Panc1 (cell line): Measurements from ENCODE around the gene EYA3. TPM values are rescaled to one million over a fixed set of nuclear protein-coding genes. Genes with fewer than 3 reads are reported as not detected.

ENCODE experiments used
- ATAC-seq: fragments of 200-7000 bp; cut with Tn5 transposase; 2 replicates; pipeline ENCODE4 v1.9.1; 2020; ENCODE audit warnings: mild to moderate bottlenecking, moderate library complexity
- BruUV-seq: library from RNA; stranded (reverse); fragments of 400-500 nt; replicated peaks from 2 replicates; lab custom pipeline; 2021; lab: Mats Ljungman, UMichigan
- CTCF ChIA-PET: fragments of 300-600 bp; sonication (Branson Sonifier 250); formaldehyde crosslinking; loops from one replicate; lab custom pipeline; 2022; ENCODE audit warnings: antibody characterized with exemption; lab: Charles Lee
- POLR2A ChIA-PET: fragments of 300-600 bp; sonication (Branson Sonifier 250); formaldehyde crosslinking; loops from one replicate; lab custom pipeline; 2022; ENCODE audit warnings: antibody characterized with exemption; lab: Charles Lee
- DNase-seq: peaks from one replicate; pipeline ENCODE4 v3.0.0-alpha.2; 2010; ENCODE audit warnings: low read depth, low spot score
- H3K27ac ChIP-seq: 2 replicates; pipeline ENCODE4 v1.5.1; 2011; ENCODE audit warnings: mild to moderate bottlenecking, low read length, inconsistent platforms
- H3K27me3 ChIP-seq: fragments of 200-500 bp; sonication (Bioruptor generic); 2 replicates; pipeline ENCODE4 v1.6.0; 2014; ENCODE audit warnings: low read length, inconsistent platforms; ENCODE audit not compliant: control insufficient read depth, insufficient read depth
- H3K36me3 ChIP-seq: fragments of 200-500 bp; sonication (Bioruptor generic); 2 replicates; pipeline ENCODE4 v1.5.1; 2014; ENCODE audit warnings: inconsistent platforms, mild to moderate bottlenecking, low read length, moderate library complexity; ENCODE audit not compliant: control insufficient read depth, insufficient read depth
- H3K4me1 ChIP-seq: 2 replicates; pipeline ENCODE4 v1.5.1; 2011; ENCODE audit warnings: inconsistent platforms, mild to moderate bottlenecking, low read length, moderate library complexity; ENCODE audit not compliant: control insufficient read depth, insufficient read depth
- H3K4me3 ChIP-seq, 2 experiments: 2 replicates each; pipeline ENCODE4 v1.5.1; 2011 to 2012; ENCODE audit warnings: low read depth in 2 of 2, low read length in 2 of 2, mild to moderate bottlenecking in 2 of 2, inconsistent platforms in 1 of 2, moderate library complexity in 1 of 2
- H3K9me3 ChIP-seq: fragments of 200-500 bp; sonication (Bioruptor generic); 2 replicates; pipeline ENCODE4 v1.5.1; 2014; ENCODE audit warnings: low read depth, mild to moderate bottlenecking, inconsistent platforms, low read length, moderate library complexity; ENCODE audit not compliant: control insufficient read depth, insufficient read depth
- CTCF ChIP-seq: fragments of 450-650 bp; IDR thresholded peaks from 2 replicates; pipeline ENCODE4 v1.5.1; 2017; ENCODE audit warnings: mild to moderate bottlenecking
- POLR2AphosphoS5 ChIP-seq: IDR thresholded peaks from 2 replicates; pipeline ENCODE4 v1.6.1; 2012; ENCODE audit warnings: mild to moderate bottlenecking, low read depth, low read length, moderate library complexity
- REST ChIP-seq, 2 experiments: IDR thresholded peaks; 2 replicates each; pipeline ENCODE4 v1.6.1; 2011 to 2012; ENCODE audit warnings: low read depth in 2 of 2, control low read depth in 1 of 2, low read length in 1 of 2, mild to moderate bottlenecking in 1 of 2, moderate library complexity in 1 of 2; ENCODE audit not compliant: insufficient read depth in 1 of 2
- SIN3A ChIP-seq: IDR thresholded peaks from 2 replicates; pipeline ENCODE4 v1.6.1; 2012; ENCODE audit warnings: low read depth, mild to moderate bottlenecking, low read length, moderate library complexity, borderline replicate concordance; ENCODE audit not compliant: insufficient read depth
- TCF7L2 ChIP-seq: IDR thresholded peaks from 2 replicates; pipeline ENCODE4 v1.6.1; 2011; ENCODE audit warnings: mild to moderate bottlenecking, low read depth, low read length, inconsistent platforms
- in situ Hi-C: cut with HindIII; loops from 2 replicates; pipeline ENCODE4 v1.10.0; 2016; ENCODE audit warnings: low sequenced_read_pairs, low pct_unique_long_range_greater_than_20kb
- intact Hi-C: fragments of 100-400 bp; cut with micrococcal nuclease; formaldehyde crosslinking; loops from one replicate; pipeline ENCODE4 v1.10.0; 2022; ENCODE audit not compliant: unreplicated experiment
- total RNA-seq: library from RNA; stranded (reverse); gene quantifications from one replicate; pipeline ENCODE4 v1.2.1, GENCODE V29; 2021; ENCODE audit not compliant: unreplicated experiment

The EYA3 gene
- total RNA-seq, 1 experiment from 2014 or later, result 17.5 TPM

DNA sequence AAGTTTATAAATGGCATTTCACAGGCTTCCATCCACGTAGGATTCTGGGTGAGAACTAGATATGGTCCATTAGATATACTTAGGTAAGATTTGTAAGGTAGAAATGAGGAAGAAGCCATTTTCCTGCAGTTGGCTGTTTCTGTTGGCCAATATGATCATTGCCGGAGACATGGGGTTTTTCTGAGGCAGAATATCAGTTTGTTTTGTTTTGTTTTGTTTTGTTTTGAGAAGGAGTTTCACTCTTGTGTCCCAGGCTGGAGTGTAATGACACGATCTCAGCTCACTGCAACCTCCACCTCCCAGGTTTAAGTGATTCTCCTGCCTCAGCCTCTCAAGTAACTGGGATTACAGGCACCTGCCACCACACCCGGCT, 8.7 kb upstream of the EYA3 start:
- H3K36me3 ChIP-seq, result no peaks in the 10 kb centered on the region
- ChIA-PET CTCF (no interaction called here), POLR2A (no interaction called here)
- no peak for ATAC-seq
- no peaks in the 10 kb centered on the region for H3K4me1 ChIP-seq
- in situ Hi-C loops, result no loop called here
- no peaks in the 10 kb centered on the region for H3K9me3 ChIP-seq
- no TSS peak for BruUV-seq
- H3K4me3 ChIP-seq, result no peak overlapping the region
- TF ChIP-seq REST (IDR thresholded peaks at IDR 0.05; ENCODE audit: insufficient read depth in 1 of 2, low read depth in 2 of 2, low read length in 1 of 2) (no peak), SIN3A (no peak), POLR2AphosphoS5 (no peak), TCF7L2 (no peak), CTCF (no peak)
- intact Hi-C loops, result no loop called here
- no peak overlapping the region for H3K27ac ChIP-seq
- H3K27me3 ChIP-seq, result no peaks in the 10 kb centered on the region
- DNase-seq, result no peak

DNA sequence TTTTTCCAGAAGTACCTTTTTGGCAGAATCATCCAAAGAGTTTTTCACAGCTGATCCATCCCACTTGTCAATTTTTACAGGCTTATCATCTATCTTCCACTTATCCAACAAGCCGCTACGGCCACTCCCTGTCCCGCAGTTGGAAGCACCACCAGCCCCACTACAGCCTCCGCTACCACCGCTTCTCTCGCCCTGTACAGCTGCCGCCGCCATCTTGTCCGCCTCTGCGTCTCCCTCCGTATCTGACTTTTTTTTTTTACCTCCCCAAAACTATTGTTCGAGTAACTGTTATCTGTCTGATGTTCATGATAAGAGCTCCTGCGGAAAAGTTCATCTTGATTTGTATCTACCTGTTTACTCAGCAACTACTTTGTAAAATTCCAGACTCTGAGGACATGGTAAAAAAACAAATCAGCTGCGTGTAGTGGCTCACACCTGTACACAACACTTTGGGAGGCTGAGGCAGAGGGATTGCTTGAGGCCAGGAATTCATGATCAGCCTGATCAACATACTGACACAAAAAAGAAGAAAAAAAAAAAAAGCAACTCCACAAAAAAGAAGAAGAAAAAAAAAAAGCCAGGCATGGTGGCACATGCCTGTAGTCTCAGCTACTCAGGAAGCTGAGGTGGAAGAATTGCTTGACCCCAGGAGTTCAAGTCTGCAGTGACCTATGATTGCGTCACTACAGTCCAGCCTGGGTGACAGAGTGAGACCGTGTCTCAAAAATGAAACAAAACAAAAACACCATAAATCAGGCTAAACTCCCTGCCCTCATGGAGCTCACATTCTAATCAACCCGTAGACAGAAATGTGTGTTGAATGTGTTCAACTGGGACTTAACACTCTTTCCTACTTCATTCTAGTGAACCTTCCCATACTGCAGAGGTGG, 8.0 kb upstream of the EYA3 start:
- Histone ChIP-seq H3K27ac (no peak overlapping the region), H3K9me3 (no peaks in the 10 kb centered on the region), H3K36me3 (no peaks in the 10 kb centered on the region), H3K4me3 (no peak overlapping the region), H3K4me1 (no peaks in the 10 kb centered on the region), H3K27me3 (no peaks in the 10 kb centered on the region)
- no peak for TF ChIP-seq CTCF
- TF ChIP-seq TCF7L2, result no peak
- BruUV-seq, result no TSS peak
- intact Hi-C loops (no loop called here), in situ Hi-C loops (no loop called here)
- POLR2A ChIA-PET, result interaction anchor here (0.5 kb wide), 2 partner anchors 91 to 139 kb away, joined by 3 to 4 read pairs; no protein-coding TSS in a partner anchor
- CTCF ChIA-PET, result no interaction called here
- DNase-seq (no peak), ATAC-seq (no peak)
